Endothelial cell of umbilical vein (primary cell): ENCODE measurements around the gene TMSB10.

ENCODE experiments used
- JUN ChIP-seq: IDR thresholded peaks from 2 replicates; pipeline ENCODE4 v1.6.1; 2011; ENCODE audit warnings: borderline replicate concordance, low read depth; ENCODE audit not compliant: insufficient read length, insufficient read depth
- MYC ChIP-seq: IDR thresholded peaks from one replicate; pipeline ENCODE4 v1.6.1; 2011; ENCODE audit warnings: mild to moderate bottlenecking, low read depth, low read length
- POLR2A ChIP-seq: IDR thresholded peaks from 2 replicates; pipeline ENCODE4 v1.6.1; 2012; ENCODE audit warnings: low read depth, mild to moderate bottlenecking, control low read depth, low read length
- TF ChIP-seq, protein P1 (sequence below), 2 donors: IDR thresholded peaks; 1 replicate in 1 of 2; 2 replicates in 1 of 2; pipeline ENCODE4 v1.5.1; 2011; ENCODE audit warnings: low read length in 2 of 2, mild to moderate bottlenecking in 2 of 2, moderate library complexity in 2 of 2, control low read depth in 1 of 2, inconsistent platforms in 1 of 2, low read depth in 1 of 2; ENCODE audit not compliant: insufficient read depth in 1 of 2; ENCODE audit errors: extremely low read depth in 1 of 2

DNA sequence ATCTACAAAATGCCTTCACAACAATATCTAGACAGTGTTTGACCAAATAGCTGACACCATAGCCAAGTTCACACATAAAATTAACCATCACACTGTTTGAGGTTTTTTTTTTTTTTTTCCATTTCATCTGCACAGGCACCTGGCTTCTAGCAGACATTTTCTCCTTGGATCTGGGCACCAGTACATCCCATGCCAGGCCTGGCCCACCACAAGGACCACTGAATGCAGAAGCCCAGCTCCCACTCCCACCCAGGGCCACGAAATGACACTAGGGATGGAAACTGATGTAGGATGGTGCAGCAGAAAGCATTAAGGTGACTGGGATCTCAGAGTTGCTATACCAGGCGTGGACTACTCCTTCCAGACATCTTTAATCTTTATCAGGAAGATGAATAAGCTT lies 13.0 kb downstream of the TMSB10 start:
- TF ChIP-seq, protein P1, sequence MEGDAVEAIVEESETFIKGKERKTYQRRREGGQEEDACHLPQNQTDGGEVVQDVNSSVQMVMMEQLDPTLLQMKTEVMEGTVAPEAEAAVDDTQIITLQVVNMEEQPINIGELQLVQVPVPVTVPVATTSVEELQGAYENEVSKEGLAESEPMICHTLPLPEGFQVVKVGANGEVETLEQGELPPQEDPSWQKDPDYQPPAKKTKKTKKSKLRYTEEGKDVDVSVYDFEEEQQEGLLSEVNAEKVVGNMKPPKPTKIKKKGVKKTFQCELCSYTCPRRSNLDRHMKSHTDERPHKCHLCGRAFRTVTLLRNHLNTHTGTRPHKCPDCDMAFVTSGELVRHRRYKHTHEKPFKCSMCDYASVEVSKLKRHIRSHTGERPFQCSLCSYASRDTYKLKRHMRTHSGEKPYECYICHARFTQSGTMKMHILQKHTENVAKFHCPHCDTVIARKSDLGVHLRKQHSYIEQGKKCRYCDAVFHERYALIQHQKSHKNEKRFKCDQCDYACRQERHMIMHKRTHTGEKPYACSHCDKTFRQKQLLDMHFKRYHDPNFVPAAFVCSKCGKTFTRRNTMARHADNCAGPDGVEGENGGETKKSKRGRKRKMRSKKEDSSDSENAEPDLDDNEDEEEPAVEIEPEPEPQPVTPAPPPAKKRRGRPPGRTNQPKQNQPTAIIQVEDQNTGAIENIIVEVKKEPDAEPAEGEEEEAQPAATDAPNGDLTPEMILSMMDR (IDR thresholded peaks at IDR 0.05; ENCODE audit: extremely low read depth in 1 of 2, insufficient read depth in 1 of 2, low read depth in 1 of 2, low read length in 2 of 2) = no peak
- TF ChIP-seq MYC (no peak), POLR2A (no peak), JUN (no peak)
